ENCODE data around the gene JAK2.
"Not testable (repeated sequence)": the region's sequence is repeated elsewhere in the genome, so short reads cannot be mapped to it uniquely, and the experiment has no call there.

GRCh38 chr9:5101127-5101526, 116.1 kb downstream of the JAK2 start:
- TF ChIP-seq, protein P1, sequence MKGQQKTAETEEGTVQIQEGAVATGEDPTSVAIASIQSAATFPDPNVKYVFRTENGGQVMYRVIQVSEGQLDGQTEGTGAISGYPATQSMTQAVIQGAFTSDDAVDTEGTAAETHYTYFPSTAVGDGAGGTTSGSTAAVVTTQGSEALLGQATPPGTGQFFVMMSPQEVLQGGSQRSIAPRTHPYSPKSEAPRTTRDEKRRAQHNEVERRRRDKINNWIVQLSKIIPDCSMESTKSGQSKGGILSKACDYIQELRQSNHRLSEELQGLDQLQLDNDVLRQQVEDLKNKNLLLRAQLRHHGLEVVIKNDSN (IDR thresholded peaks at IDR 0.05; ENCODE audit: borderline replicate concordance, low read depth) = not testable (repeated sequence)
- TF ChIP-seq MXI1 (IDR thresholded peaks at IDR 0.05; ENCODE audit: low read depth, low read length); ELF1 (IDR thresholded peaks at IDR 0.05); SMC3 (IDR thresholded peaks at IDR 0.05; ENCODE audit: low read depth, low read length): not testable (repeated sequence)
